AML-193 (cell line): Measurements from ENCODE around the gene YDJC.
"Not testable (repeated sequence)": the region's sequence is repeated elsewhere in the genome, so short reads cannot be mapped to it uniquely, and the experiment has no call there.

Experiments
- DNase-seq, 2 experiments: peaks; one replicate each; lab custom pipeline; 2025; lab: John Stamatoyannopoulos, UW

Gene YDJC

DNA sequence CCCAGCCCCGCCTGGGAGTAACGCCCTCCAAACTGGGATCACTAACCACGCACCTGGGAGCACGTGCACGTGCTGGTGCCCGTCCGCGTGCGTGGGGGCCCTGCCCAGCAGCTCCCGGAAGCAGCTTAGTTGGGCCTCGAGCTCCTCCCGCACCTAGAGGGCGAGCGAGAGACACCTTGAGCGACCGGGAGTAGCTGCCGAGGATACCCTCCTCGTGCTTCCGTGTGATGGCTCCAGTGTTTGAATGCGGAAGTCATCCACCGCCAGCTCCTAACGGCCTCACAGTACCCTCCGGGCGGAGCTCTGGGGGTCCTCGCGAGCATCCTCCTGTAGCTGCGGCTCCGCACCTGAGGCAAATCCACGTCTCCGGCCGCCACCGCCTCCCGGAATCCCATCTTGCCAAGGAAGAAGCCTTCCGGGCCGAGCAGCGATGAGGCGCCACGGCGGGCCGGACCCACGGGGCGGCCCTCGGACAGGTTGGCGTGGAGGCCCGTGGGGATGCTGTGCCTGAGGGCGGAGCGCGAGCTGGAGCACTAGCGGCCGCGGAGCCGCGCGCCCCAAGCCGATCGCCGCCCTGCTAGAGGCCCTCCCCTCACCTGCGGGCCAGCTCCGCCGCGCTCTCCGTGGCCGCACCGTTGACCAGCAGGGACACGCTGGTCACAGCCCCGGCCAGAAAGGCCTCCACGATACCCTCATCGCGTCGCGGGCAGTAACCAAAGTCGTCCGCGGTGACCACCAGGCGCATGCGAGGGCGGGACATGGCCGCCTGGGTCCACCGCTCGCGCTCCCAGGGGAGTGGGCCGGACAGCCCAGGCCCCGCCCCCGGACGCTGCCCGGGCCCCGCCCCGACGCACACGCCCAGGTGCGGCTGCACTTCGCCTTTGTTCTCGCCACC is at the start of gene YDJC:
Gene YDJC, minus strand, starts transcription at position 768 of the 895 bp plus-strand sequence. Its CDS starts 8 bp downstream, at position 760.
- DNase-seq: peak; percentile 87 to 91

GRCh38 chr22:21679383-21679782 is 49.6 kb upstream of the YDJC start:
- no peak for DNase-seq

DNA sequence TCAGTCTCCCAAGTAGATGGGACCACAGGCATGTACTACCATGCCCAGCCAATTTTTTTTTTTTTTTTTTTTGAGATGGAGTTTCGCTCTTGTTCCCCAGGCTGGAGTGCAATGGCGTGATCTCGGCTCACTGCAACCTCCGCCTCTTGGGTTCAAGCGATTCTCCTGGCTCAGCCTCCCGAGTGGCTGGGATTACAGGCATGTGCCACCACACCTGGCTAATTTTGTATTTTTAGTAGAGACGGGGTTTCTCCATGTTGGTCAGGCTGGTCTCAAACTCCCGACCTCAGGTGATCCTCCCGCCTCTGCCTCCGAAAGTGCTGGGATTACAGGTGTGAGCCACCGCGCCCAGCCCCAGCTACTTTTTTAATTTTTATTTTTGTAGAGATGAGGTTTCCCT is 49.0 kb upstream of the YDJC start:
- not testable (repeated sequence) for DNase-seq

DNA sequence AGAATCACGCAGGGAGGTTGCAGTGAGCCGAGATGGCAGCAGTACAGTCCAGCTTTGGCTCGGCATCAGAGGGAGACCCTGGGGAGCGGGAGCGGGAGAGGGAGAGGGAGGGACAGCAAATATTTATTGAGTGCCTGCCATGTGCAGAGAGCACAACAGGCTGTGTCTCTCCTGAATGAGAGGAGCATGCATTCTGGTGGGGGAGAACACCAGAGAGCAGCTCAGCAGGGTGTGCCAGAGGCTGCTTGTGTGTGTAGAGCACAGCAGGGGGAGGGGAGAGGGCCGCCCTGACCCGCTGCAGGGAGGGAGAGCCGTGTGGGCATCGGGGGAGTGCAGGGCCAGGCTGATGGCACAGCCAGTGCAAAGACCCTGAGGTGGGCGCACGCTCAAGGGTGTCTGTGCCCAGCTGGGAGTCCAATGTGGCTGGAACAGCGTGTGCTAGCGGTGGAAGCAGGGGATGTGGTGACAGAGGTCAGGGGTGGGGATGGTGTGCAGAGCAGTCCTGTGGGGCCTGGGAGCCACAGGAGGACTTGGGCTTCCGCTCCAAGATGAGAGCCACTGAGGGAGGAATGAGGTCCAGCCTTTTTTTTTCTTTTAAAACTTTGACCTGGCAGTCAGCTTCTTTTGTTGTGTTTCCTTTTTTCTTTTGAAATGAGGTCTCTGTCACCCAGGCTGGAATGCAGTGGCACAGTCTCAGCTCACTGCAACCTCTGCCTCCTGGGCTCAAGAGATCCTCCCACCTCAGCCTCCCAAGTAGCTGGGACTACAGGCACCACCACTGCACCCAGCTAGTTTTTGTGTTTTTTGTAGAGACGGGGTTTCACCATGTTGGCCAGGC is 48.0 kb upstream of the YDJC start:
- no peak for DNase-seq

- DNase-seq: no peak
Measured at GRCh38 chr22:21674638-21675245, 44.9 kb upstream of the YDJC start.

DNA sequence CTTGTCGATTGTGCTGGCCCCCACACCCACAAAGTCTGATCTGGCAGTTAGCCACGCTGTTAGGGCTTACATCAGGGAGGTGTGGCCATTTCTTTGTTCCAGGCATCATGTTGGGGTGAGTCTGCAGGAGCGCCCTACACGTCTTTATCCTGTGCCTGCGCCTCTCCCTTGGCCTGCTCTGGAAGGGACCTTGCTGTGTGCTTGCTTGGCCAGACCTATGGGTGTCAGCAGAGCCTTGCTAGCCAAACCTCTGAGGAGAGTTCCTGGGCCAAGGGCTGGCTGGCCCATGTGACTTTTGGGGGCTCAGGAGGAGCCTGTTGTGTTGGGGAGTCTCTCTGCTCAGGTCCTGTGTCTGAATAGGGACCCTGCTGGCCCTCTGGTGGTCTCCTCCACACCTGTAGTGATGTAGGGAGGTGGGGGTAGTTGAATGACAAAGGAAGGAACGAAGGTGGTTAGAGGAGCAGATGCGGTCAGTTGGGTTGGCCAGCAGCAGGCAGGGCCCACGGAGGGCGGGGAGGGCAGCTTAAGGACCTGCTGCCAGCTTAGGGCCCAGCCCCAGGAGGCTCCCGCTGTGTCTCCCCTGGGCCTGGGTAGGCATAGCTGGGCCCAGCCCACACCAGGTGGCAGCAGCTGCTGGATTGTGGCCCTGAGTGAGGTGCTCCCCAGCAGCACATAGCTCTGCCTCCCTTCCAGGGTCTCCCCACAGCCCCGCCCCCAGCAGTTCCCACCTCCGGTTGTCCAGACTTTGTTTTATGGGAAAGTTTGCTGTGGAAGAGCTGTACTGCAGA is 43.9 kb upstream of the YDJC start:
- DNase-seq: no peak

DNA sequence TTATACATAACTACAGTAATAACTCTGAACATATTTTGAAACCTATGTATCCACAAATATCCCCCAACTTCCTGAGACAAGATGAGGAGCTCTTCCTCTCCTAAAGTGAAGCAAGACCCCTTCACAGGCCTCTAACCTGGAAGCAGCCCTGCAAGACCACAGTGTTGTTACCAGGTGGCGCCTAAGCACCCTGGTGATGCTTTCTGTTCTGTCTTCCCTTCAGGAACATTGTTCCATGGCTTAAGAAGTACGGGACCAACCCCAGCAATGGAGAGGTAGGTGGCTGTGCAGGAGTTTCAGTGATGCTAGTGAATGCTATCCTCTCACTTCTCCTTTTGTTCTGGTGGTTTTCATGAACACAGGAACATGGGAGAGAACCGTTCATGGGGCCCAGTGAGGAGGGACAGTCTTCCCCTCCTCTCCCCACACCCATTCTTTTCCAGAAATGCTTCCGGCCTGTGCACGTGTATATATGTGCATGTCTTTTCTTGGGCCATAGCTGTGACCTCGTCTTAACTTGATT is 42.3 kb upstream of the YDJC start:
- DNase-seq: no peak

GRCh38 chr22:21669026-21669425 is 39.2 kb upstream of the YDJC start:
- DNase-seq: no peak

- no peak for DNase-seq
Measured at GRCh38 chr22:21666786-21667185, 37.0 kb upstream of the YDJC start.

GRCh38 chr22:21665047-21665851 is 35.4 kb upstream of the YDJC start:
- DNase-seq: no peak

DNA sequence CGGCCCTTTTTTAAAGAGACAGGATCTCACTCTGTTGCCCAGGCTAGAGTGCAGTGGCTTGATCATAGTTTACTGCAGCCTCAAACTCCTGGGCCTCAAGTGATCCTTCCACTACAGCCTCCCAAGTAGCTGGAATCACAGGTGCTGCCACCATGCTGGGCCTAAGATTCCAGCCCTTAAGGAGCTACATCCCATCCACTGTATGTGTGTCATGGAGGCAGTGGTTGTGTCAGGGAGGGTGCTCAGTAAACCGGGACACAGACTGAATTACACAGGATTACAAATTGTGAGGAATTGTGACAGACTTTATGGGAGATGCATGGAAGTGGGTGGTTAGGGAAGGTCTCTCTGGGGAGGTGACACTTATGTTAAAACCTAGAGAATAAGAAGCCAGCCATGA is 33.9 kb upstream of the YDJC start:
- DNase-seq: no peak

- no peak for DNase-seq
Measured at GRCh38 chr22:21661991-21662390, 32.2 kb upstream of the YDJC start.

GRCh38 chr22:21660904-21661303 is 31.1 kb upstream of the YDJC start:
- no peak for DNase-seq

DNA sequence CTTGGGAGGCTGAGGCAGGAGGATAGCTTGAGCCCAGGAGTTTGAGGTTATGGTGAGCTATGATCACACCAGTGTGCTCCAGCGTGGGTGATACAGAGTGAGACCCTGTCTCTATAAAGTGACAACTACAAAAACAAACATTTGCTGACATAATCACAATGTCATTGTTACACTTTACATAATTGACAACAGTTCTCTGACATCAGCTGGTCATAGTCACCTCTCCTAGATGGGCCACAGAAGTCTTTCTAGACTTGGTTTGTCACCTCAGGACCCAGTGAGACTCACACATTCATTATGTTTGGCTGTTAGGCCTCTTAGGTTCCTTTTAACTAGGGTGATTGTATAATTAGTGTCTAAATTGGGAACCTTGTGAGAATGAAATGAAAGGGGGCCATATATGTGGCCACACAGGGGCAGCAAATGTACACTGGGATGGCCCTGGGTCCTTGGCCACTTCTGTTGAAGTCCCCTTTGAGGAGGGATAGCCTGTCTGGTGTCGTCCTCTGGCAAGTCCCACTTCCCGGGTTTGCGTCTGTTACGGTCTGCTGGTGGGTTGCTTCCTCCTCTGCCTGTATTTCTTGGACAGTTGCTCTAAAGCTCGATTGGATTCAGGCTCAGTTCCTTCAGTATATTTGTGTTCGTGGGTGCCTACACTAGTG is 30.2 kb upstream of the YDJC start:
- no peak for DNase-seq

DNA sequence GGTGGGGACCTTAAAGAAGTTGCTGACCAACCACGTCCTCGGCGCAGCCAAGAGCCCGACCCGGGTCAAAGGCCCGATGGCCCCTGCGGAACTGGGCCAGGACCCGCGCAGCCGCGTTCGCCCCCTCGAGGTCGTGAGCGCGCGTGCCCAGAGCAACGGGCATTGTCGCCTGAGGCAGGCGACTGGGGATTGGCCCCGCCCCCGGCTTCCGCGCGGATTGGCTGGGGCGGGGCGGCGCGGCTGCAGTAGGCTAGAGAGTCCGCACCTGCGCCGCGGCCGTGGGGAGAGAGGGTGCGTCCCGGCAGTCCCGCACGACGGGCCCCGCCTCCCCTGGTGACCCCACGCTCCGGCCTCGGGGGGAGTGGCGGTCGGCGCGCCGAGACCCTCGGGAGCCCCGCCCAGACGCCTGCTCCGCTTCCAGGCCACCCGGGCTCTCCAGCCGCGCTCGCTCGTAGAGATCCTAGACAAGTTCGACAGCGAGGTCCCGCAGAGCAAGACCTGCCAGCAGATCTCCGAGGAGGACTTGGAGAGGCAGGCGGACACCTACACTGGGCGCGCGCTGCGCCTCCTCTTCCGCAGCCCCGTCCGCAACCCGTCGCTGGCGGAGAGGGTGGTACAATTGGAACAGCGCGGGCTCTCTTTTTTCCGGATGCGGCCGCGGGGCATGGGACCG is 27.7 kb upstream of the YDJC start:
- peak; percentile 67 to 72 for DNase-seq

DNA sequence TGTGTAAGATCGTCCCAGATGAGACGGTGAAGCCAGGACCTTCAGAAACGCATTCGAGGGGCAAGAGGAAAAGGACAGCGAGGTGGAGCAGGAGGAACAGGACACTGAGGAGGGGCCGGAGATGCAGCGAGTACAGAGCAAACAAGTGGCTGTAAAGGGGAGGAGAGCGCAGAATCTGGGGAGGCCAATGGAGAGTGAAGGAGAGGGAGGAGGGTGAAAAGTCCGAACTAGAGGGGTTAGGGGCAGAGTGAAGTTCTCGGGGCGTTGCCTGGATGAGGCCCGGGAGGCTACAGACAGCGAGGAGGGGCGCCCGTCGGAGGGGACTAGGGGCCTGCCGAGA is 27.2 kb upstream of the YDJC start:
- no peak for DNase-seq

DNA sequence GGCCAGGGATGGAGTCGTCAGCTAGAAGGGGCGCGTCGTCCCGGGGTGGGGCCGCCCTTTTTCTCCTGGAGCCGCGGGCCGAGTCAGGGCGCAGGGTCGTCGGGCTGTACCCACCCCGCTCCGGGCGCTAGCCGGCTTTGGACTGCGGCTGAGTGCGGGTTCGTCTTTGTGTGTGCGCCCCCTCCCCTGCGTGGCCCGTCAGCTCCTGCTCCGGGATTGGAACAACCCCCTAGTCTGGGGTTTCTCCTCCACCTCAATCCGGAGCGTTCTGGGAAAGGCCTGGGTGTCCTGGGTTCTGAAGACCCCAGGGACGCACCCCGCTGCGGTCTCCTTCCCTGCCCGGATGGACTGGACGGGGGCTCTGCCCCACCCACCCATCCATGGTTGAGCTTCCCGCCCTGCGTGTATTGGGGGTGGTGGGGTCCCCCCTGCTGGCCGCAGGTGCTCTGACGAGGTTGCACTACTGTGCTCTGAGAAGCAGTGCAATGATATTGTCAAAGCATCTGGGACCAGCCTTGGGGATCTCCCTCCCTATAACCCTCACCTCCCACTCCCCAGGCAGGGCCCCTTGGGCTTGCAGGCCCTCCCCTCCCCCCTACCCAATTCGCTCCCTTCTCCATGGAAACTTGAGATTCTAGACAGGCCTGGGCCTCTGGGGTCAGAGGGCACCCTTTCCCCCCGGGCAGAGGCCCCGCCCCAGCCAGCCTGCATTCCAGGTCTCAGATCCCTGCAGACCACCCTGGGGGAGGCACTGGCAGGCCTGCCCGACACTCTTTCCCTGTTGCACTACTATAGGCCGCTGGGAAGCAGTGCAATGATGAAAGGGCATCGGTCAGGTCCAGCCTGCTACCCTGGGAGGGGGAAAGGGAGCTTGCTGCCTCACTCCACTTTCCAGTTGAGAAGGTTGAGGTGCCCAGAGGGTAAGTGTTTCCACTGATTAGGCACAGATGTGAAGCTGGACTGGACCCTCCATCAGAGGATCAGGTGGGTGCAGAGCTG is 23.0 kb upstream of the YDJC start:
- no peak for DNase-seq

DNA sequence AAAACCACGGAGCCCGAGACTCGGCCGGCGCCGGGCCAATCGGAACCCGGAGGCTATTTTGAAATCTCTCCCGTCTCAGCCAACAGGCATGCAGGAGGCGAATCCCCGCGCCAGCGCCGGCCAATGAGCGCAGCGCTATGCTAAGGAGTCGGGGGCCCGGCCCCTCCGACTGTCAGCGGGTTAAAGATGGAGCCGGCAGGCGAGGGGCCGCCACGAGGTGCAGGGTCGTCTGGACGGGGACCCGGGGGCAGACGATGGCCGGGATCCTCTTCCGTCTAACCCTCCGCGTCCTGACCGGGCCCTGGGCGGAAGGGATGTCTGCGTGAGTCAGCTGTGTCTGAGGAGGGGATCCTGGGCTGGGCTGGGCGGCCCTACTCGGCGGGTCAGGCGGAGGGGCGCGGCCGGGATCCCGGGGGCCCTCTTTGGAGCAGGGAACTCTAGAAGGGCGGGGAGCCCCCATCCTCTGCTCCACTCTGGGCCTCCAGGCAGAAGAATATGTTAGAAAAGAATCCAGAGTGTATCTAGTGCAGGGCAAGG is 22.3 kb upstream of the YDJC start:
- peak; percentile 82 to 88 for DNase-seq
